ENCODE results near the gene MIAT.

MIAT gene

DNA sequence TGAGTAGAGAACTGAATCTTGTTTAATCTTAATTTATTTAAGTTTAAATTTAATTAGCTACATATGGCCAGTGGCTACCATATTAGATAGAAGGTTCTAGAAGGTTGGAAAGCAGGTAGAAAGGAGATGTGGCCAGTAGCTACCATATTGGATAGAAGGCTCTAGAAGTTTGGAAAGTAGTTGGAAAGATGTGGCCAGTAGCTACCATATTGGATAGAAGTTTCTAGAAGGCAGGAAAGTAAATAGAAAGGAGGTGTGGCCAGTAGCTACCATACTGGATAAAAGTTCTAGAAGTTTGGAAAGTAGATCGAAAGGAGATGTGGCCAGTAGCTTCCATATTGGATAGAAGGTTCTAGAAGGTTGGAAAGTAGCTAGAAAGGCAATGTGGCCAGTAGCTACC is 33.4 kb upstream of the MIAT start:
- Histone ChIP-seq H3K9me3 (replicated peaks; ENCODE audit: insufficient read depth, low read length) (no peaks in the 10 kb centered on the region), H3K9ac (ENCODE audit: low read length) (no peak overlapping the region), H3K27me3 (replicated peaks; ENCODE audit: insufficient read depth, low read length) (no peaks in the 10 kb centered on the region), H3K4me1 (ENCODE audit: low read length) (peaks cover 13% of the 10 kb centered on the region; the same call in 1 of the 2 replicates), H3K4me3 (ENCODE audit: low read length) (no peak overlapping the region), H3F3A (ENCODE audit: insufficient read depth, low read length) (0 out of 2 replicates have a peak, but pooled peaks cover 7% of the 10 kb centered on the region), H3K79me2 (ENCODE audit: low read length) (no peaks in the 10 kb centered on the region), H3K9me2 (replicated peaks; ENCODE audit: insufficient read depth, low read length) (no peaks in the 10 kb centered on the region), H3K4me2 (ENCODE audit: low read depth, low read length) (no peak overlapping the region), H2AFZ (ENCODE audit: low read length) (no peak overlapping the region), H3K27ac (ENCODE audit: low read length) (no peak overlapping the region), H3K36me3 (replicated peaks; ENCODE audit: insufficient read depth, low read length) (no peaks in the 10 kb centered on the region), H4K20me1 (ENCODE audit: insufficient read depth, low read length) (no peaks in the 10 kb centered on the region)
- TF ChIP-seq EZH2phosphoT487 (IDR thresholded peaks at IDR 0.05; ENCODE audit: low read length), result no peak
- TF ChIP-seq EZH2 (optimal IDR thresholded peaks at IDR 0.05; ENCODE audit: low read depth, low read length), result no peak
- TF ChIP-seq, protein P1, sequence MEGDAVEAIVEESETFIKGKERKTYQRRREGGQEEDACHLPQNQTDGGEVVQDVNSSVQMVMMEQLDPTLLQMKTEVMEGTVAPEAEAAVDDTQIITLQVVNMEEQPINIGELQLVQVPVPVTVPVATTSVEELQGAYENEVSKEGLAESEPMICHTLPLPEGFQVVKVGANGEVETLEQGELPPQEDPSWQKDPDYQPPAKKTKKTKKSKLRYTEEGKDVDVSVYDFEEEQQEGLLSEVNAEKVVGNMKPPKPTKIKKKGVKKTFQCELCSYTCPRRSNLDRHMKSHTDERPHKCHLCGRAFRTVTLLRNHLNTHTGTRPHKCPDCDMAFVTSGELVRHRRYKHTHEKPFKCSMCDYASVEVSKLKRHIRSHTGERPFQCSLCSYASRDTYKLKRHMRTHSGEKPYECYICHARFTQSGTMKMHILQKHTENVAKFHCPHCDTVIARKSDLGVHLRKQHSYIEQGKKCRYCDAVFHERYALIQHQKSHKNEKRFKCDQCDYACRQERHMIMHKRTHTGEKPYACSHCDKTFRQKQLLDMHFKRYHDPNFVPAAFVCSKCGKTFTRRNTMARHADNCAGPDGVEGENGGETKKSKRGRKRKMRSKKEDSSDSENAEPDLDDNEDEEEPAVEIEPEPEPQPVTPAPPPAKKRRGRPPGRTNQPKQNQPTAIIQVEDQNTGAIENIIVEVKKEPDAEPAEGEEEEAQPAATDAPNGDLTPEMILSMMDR (IDR thresholded peaks at IDR 0.05; ENCODE audit: low read length), result no peak
- no peak for DNase-seq

DNA sequence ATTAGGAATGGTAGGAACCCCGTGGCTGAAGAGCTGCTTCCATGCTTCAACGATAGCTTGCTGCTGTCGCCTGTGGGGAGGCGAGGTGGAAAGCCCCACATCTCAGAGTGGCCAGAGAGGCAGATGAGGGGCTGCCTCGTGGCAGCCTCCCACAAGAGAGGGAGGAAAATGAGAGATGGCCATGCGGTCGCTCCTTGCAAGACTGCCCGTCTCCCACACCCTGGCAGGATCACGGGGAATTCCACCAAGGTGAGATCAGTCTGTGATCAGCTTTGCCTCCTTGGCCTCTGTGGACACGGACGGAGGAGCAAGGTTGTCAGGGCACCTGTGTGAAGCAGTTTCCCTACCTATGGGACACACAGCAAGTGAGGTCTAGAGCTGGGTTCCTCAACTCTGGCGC is 32.6 kb upstream of the MIAT start:
- Histone ChIP-seq H3K36me3 (replicated peaks; ENCODE audit: insufficient read depth, low read length) (no peaks in the 10 kb centered on the region), H3K4me2 (ENCODE audit: low read depth, low read length) (no peak overlapping the region), H3K27ac (ENCODE audit: low read length) (no peak overlapping the region), H3F3A (ENCODE audit: insufficient read depth, low read length) (0 out of 2 replicates have a peak, but pooled peaks cover 7% of the 10 kb centered on the region), H3K79me2 (ENCODE audit: low read length) (no peaks in the 10 kb centered on the region), H3K27me3 (replicated peaks; ENCODE audit: insufficient read depth, low read length) (no peaks in the 10 kb centered on the region), H4K20me1 (ENCODE audit: insufficient read depth, low read length) (no peaks in the 10 kb centered on the region), H2AFZ (ENCODE audit: low read length) (no peak overlapping the region), H3K4me1 (ENCODE audit: low read length) (peaks cover 12% of the 10 kb centered on the region; the same call in 1 of the 2 replicates), H3K9me3 (replicated peaks; ENCODE audit: insufficient read depth, low read length) (no peaks in the 10 kb centered on the region), H3K4me3 (ENCODE audit: low read length) (no peak overlapping the region), H3K9me2 (replicated peaks; ENCODE audit: insufficient read depth, low read length) (no peaks in the 10 kb centered on the region), H3K9ac (ENCODE audit: low read length) (no peak overlapping the region)
- TF ChIP-seq EZH2 (optimal IDR thresholded peaks at IDR 0.05; ENCODE audit: low read depth, low read length) (no peak), EZH2phosphoT487 (IDR thresholded peaks at IDR 0.05; ENCODE audit: low read length) (no peak)
- TF ChIP-seq, protein P1 (IDR thresholded peaks at IDR 0.05; ENCODE audit: low read length), result no peak
- DNase-seq, result no peak

DNA sequence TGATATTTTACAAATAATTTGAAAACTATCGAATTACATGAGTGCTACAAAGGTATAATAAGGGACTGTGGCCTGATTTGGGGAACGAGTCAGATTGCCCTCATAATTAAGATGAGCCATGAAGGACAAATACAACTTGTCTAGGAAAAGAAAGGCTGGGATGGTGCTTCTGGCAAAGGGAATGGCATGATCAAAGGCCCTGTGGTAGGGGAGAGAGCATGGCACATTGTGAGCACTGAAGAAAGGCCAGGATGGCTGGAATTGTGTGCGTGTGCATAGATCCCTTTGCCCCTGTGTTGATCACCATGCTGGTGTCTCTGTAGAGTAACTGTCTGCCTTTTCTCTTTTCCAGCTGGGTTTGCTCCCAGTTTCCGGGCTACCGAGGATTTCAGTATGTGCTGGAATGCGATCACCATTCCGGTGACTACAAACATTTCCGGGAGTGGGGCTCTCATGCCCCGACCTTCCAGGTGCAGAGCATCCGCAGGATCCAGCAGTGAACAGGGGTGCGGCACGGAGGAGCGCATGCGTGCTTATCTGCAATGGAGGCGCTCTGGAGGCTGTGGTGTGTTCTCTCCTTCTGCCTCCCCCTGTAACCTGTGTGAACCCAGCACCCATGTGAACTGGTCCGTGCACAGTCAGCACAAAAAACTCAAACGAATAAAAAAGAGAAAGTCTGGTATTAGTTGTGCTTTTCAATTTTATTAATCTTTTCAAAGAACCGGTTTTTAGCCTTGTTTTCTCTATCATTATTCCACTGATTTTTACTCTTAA is 27.2 kb upstream of the MIAT start:
- H4K20me1 ChIP-seq (ENCODE audit: insufficient read depth, low read length), result no peaks in the 10 kb centered on the region
- no peaks in the 10 kb centered on the region for H3K27me3 ChIP-seq (replicated peaks; ENCODE audit: insufficient read depth, low read length)
- H2AFZ ChIP-seq (ENCODE audit: low read length), result no peak overlapping the region
- TF ChIP-seq, protein P1 (IDR thresholded peaks at IDR 0.05; ENCODE audit: low read length), result no peak
- TF ChIP-seq EZH2phosphoT487 (IDR thresholded peaks at IDR 0.05; ENCODE audit: low read length), result no peak
- no peak for TF ChIP-seq EZH2 (optimal IDR thresholded peaks at IDR 0.05; ENCODE audit: low read depth, low read length)
- DNase-seq, result no peak
- no peak overlapping the region for H3K4me3 ChIP-seq (ENCODE audit: low read length)
- H3K27ac ChIP-seq (ENCODE audit: low read length), result no peak overlapping the region
- H3K9me2 ChIP-seq (replicated peaks; ENCODE audit: insufficient read depth, low read length), result no peaks in the 10 kb centered on the region
- H3K36me3 ChIP-seq (replicated peaks; ENCODE audit: insufficient read depth, low read length), result no peaks in the 10 kb centered on the region
- H3K79me2 ChIP-seq (ENCODE audit: low read length), result no peaks in the 10 kb centered on the region
- H3K9ac ChIP-seq (ENCODE audit: low read length), result no peak overlapping the region
- peaks cover 19% of the 10 kb centered on the region; the same call in 1 of the 2 replicates for H3K4me1 ChIP-seq (ENCODE audit: low read length)
- 0 out of 2 replicates have a peak, but pooled peaks cover 7% of the 10 kb centered on the region for H3F3A ChIP-seq (ENCODE audit: insufficient read depth, low read length)
- no peak overlapping the region for H3K4me2 ChIP-seq (ENCODE audit: low read depth, low read length)
- H3K9me3 ChIP-seq (replicated peaks; ENCODE audit: insufficient read depth, low read length), result no peaks in the 10 kb centered on the region
